ENCODE measurements around the gene CNTROB. TPM values are rescaled to one million over a fixed set of nuclear protein-coding genes. Genes with fewer than 3 reads are reported as not detected.

Gene CNTROB, protein sequence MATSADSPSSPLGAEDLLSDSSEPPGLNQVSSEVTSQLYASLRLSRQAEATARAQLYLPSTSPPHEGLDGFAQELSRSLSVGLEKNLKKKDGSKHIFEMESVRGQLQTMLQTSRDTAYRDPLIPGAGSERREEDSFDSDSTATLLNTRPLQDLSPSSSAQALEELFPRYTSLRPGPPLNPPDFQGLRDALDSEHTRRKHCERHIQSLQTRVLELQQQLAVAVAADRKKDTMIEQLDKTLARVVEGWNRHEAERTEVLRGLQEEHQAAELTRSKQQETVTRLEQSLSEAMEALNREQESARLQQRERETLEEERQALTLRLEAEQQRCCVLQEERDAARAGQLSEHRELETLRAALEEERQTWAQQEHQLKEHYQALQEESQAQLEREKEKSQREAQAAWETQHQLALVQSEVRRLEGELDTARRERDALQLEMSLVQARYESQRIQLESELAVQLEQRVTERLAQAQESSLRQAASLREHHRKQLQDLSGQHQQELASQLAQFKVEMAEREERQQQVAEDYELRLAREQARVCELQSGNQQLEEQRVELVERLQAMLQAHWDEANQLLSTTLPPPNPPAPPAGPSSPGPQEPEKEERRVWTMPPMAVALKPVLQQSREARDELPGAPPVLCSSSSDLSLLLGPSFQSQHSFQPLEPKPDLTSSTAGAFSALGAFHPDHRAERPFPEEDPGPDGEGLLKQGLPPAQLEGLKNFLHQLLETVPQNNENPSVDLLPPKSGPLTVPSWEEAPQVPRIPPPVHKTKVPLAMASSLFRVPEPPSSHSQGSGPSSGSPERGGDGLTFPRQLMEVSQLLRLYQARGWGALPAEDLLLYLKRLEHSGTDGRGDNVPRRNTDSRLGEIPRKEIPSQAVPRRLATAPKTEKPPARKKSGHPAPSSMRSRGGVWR
- polyA plus RNA-seq (ENCODE audit: insufficient read length in 4 of 4), result 10 to 100 TPM; 42.0 to 67.5 (median 57.0) TPM

DNA sequence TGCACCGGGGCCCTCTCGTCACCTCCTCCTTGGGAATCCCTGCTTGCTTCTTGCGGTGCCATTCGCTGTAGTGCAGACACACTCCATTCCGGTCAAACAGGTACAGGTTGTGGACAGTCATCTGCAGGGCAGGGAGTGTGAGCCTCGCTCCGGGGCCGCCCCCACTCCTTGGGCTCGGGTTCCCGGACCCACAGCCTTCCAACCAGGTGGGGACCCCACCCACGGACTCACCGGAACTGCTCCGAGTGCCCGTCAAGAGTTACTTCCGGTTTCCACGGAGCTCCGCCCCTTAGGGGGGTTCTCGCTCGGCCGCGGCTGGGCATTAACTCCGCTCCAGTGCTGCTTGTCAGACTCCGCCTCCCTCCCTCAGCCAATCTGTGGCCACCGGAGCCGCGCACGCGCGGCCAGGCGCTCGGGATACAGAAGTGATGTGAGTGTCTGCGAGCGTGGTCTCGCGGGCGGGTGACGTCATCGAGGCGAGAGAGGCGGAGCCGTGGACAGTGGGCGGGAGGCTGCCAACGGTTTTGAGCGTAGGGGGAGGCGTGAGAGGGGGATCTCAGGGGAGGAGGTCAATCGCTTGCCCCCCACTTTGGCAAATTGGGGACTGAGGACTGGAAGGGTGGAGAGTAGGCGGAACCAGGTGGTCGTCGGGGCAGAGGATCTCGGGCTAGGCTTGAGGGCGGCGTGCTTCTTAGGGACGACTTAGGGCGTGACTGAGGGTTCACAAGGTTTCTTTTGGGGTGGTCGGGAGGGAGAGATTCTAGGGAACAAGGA is at the start of gene CNTROB, which contains the start of gene TRAPPC1:
Gene CNTROB, plus strand, starts transcription at position 498 of the 774 bp plus-strand sequence. CDS start 874 bp downstream, outside the sequence.
Gene TRAPPC1, minus strand, starts transcription at position 238 of the 774 bp plus-strand sequence. Its CDS starts 117 bp downstream, at position 121.
- DNase-seq (ENCODE audit: low read depth in 4 of 4, low spot score in 2 of 4), result peak; percentile 93 to 99 (median 98)

DNA sequence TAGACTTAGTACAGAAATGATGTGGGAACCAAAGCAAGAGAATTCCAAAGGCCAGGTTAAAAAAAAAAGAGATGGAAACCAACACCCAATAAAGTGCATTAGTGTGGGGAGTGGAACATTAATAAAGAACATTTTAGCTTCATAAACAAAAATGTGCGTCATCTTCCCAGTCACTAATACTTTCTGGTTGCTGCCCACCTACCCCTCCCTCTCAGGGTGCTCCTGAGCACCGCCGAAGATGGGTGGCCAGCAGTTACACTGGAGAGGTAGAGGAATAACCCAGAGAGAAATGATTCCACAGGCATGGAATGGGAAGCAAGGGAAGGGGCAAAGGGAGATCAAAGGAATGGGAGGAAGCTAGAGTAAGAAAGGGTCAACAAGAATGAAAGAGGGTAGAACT is 49.4 kb upstream of the CNTROB start:
- DNase-seq (ENCODE audit: low read depth in 4 of 4, low spot score in 2 of 4), result no peak

DNA sequence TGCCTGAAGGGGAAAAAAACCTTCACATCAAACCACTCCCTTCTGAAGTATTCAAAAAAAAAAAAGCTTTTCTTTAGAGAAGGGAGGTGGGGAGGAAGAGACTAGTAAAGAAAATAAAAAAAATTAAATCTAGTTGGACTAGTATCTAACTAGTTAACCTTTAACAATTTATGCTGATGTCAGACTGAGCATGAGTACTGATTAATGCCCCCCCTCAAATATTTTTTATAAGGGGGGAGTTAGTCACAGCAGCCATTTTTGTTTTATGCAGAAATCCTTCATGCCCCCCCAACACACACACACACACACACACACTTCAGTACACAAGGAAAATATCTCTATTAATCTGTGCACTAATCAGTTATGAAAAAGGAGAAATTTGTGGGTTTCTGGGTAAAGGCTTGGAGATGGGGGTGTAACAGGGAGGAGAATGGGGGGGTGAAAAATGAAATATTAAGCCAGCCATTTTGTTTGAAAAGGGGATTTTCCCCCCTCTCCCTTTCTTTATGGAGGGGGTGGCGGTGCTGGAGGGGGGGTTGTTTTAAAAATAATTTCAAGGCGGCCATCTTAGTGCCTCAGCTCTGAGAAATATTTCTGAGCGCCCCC is 48.1 kb upstream of the CNTROB start:
- DNase-seq (ENCODE audit: low read depth in 4 of 4, low spot score in 2 of 4), result peak in 3 of 4 donors; percentile 37 to 46 (median 40)

DNA sequence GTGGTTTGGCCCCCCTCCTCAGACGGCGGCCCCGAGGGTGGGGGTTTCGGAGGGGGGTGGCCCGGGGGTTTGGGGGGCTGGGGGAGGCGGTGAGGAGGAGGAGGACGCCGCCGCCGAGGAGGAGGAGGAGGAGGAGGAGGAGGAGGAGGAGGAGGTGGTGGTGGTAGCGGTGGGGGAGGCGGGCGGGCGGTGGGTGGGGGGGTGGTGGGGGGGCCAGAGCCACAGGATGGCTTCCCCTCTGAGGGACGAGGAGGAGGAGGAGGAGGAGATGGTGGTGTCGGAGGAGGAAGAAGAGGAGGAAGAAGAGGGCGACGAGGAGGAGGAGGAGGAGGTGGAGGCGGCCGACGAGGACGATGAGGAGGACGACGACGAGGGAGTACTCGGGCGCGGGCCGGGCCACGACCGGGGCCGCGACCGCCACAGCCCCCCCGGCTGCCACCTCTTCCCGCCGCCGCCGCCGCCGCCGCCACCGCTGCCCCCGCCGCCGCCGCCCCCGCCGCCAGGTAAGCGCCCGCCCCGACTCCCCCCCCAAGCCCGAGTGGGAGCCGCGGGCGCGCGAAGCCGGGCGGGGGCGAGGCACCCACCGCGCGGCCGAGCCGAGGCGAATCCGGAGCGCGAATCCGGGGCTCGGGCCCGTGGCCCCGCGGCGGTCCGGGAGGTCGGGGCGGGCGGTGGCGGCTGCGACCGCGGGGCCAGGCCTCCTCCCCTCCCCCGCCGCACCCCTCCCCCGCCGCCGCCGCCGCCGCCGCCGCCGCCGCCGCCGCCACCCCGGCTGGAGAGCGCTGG is 47.2 kb upstream of the CNTROB start:
- DNase-seq (ENCODE audit: low read depth in 4 of 4, low spot score in 2 of 4), result no peak

DNA sequence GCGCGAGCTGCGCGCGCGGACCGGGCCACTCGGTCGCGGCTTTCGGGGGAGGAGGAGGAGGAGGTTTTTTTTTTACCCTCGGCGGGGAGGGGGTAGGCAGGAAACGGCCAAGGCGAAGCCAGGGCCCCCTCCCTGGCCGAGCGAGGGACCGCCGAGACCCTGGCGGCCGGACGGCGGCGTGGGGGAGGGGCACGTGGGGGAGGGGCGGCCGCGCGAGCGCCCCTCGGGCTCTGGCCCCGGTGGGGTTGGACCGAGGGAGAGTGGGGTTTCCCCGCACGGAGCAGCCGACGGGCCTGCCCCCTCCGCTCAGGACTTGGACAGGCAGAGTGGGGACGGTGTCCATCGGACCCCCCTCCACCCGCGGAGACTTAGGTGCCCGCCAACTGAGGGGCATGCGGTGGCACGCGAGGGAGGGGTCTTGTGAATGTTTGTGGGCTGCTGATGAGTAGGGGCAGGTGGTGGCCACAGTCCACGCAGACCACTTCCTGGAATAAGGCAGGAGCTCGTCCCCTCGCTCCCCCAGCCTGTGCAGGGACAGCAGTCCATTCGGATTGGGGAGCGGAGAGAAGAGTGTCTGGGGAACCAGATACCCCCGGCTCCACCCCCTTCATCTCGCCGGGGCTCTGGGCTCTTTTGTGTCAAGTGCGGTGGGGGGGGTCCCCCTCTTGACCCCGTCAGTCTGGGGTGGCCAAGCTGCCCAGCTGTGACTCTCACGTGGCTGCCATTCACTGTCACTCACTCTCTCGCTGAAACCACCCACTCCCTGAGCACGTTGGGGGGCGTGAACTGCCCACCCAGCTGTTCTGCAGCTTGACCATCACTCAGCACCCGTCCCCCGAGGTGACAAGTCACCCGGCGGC is 46.4 kb upstream of the CNTROB start:
- DNase-seq (ENCODE audit: low read depth in 4 of 4, low spot score in 2 of 4), result peak in 3 of 4 donors; percentile 59 to 70 (median 64)

DNA sequence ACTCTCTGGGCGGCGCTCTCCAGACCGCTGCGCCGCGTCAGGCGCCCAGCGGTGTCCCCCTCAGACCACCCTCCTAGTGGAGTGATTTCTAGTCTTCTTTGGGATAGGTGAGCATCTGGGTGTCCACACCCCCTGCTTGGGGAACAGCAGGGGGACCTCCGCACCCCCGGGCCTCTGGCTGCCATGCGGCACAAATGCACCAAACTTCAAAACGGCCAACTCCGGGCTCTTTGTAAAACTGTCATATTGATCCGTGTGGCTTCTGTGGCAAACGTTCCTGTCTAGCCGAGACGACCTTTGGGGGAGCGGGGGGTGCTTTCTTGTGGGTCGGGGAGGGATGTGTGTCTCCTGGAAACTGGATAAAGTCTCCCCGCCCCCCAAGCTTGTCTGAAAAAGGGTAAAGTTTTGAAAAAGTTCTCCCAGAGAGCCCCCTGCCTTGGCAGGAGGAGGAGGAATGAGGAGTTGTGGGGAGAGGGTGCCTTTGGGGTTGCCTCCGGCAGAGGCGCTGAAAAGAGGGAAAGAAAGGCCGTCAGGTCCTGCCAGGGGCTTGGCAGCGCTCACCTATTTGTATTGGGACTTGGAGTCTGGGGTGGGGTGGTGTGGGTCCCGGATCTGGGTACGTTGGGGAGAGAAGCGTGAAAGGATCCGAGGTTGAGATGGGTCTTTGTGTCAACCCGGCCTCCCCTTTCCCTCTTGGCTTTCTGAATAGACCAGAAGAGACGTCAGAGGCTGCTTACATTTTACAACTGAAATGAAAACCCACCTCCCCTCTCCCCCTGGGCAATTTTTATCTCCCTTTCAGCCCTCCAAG is 45.6 kb upstream of the CNTROB start:
- peak in 2 of 4 donors; percentile 29 to 41 for DNase-seq (ENCODE audit: low read depth in 4 of 4, low spot score in 2 of 4)

DNA sequence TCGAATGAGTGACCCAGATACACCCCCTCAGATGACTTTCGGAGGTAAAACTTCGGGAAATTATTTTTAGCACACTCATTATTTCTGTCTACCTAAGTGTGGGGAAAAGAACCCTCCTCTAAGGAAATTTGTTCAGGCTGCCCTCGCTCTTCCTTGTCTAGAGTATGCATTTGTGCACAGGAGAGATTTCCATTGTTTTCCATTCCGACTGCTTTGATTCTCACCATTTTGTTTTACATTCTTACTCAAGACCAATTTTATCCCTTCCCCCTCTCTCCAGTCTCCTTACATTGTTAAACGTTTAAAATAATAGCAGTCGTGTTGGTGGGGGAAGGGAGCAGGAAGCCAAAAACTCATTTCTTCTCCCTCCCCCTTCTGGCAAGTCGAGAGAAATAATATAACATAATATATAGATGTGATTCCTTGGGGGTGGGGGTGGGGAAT is 44.9 kb upstream of the CNTROB start:
- no peak for DNase-seq (ENCODE audit: low read depth in 4 of 4, low spot score in 2 of 4)

DNA sequence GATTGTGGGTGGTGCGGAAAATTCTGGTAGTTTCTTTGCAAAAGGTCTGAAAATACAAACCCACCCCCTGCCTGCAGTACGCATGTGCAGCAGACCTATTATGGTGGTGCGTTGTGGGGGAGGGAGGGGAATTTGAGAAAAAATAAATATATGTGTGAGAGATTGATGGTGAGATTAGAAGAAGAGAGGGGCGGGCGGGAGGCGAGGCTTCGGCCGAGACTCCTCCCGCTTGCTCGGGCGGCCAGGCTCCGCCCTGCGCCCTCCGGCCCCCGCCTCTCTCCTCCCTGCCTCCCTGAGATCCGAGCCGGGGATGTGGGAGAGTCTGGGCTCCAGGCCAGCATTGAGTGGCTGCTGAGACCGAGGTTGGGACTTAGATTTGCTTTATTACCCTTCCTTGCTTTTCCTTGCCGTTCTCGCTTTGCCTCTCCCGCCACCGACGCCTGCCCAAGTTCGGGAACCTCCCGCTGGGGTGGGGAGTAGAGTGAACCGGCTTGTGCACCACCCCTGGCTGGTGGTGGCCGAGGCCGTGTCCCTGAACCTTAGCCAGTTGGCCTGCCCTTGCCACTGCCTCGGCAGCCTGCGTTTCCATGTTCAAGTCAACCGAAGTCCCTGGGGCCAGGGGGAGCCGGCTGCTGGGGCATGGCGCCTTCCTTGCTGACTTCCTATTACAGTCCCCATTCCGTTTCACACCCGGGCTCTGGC is 44.4 kb upstream of the CNTROB start:
- peak; percentile 54 to 95 (median 92) for DNase-seq (ENCODE audit: low read depth in 4 of 4, low spot score in 2 of 4)

DNA sequence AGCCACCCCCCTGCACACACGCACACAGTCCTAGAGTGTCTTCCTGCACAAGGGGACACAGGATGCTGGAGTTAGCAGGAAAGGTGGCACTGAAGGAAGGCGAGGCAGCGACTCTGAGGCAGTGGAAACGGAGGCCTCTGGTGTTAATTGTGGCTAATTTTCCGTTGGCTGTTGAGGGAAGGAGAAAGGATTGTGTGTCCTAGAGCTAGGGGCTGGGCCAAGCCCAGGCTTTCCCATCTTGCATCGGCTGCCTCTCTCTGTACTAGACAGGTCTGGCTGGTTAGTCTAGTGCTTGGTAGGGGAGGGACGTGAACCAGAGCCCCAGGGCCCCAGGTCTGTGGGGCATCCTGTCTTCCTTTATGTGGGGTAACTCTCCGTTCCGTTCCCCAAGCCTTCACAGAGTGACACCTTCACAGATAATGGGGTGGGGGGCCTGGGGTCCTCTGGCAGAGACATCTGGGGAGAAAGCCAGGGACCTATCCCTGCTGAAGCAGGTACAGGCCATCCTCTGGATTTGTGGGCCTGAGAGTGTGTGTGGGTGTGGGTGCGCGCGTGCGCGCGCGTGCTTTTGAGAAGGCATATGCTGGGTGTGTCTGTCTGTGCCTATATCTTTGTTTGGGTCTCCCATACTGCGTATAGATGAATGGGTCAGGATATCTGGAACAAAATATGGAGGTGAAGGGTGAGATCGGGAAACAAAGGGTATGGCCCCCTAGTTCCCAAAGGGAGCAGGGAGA is 43.7 kb upstream of the CNTROB start, which contains the start of gene CHD3:
Gene CHD3, plus strand, starts transcription at position 606 of the 737 bp plus-strand sequence. CDS start 212 bp downstream, outside the sequence.
- no peak for DNase-seq (ENCODE audit: low read depth in 4 of 4, low spot score in 2 of 4)

DNA sequence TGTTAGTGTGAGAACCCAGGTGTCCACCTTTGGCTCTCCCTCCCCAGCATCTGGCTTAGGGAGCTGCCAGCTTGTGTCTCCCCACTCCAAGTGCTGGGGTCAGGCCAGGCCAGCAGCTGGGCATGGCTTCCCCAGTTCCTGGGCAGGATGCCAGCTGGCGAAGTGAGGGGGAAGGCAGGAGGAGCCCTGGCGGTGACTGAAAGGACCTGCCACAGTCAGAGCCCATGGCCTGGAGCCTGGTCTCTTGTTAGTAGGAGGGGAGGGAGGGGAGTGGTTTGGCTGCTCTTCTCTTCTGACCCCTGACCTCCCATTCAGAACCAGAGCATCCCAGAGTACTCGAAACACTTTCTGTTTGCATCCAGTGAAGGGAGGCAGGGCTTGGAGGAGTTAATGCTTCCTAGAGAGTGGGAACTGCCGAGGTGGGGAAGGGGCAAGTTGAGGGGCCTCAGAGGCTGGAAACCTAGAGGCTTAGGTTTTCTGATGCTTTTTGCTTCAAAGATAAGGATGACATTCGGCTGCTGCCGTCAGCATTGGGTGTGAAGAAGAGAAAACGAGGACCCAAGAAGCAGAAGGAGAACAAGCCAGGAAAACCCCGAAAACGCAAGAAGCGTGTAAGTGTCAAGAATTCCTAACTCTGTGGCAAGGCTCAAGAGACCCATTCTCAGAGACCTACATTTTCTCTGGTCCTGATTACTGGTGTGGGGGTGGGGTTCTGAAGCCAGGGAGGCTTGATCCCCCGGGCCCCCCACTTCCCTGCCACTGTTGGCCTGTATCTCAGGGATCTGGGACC is 42.6 kb upstream of the CNTROB start:
- DNase-seq (ENCODE audit: low read depth in 4 of 4, low spot score in 2 of 4), result peak; percentile 37 to 71 (median 60)

DNA sequence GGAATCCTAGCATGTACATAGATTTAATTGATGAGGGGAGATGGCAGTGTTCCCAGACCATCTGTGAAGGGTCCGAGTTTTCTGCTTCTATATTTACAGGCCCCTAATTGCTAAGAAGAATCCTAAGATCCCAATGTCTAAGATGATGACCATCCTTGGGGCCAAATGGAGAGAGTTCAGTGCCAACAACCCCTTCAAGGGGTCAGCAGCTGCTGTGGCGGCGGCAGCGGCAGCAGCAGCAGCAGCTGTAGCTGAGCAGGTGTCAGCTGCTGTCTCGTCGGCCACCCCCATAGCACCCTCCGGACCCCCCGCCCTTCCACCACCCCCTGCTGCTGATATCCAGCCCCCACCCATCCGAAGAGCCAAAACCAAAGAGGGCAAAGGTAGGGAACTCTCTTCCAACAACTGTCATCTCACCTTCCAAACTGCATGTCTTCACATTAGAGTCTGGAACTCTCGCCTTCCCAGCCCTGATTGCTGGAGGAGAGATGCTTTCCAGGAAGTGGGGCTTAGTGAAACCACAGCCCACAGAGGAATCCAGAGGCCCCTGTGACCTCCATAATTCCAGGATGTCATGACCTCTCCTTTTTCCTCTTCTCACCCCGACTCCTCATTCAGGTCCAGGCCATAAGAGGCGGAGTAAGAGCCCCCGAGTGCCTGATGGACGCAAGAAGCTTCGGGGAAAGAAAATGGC is 38.7 kb upstream of the CNTROB start:
- DNase-seq (ENCODE audit: low read depth in 4 of 4, low spot score in 2 of 4), result no peak

DNA sequence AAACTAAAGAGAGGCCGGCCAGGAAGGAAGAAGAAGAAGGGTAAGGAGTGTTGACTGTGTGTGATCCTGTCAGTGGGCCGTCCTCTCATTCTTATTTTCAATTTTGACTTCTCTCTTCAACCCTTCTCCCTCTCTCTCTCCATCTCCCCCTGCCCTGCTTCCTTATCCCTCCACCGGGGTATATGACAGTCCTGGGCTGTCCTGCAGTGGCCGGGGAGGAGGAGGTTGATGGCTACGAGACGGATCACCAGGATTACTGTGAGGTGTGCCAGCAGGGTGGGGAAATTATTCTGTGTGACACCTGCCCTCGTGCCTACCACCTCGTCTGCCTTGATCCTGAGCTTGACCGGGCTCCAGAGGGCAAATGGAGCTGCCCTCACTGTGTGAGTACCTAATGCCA is 37.8 kb upstream of the CNTROB start:
- no peak for DNase-seq (ENCODE audit: low read depth in 4 of 4, low spot score in 2 of 4)

DNA sequence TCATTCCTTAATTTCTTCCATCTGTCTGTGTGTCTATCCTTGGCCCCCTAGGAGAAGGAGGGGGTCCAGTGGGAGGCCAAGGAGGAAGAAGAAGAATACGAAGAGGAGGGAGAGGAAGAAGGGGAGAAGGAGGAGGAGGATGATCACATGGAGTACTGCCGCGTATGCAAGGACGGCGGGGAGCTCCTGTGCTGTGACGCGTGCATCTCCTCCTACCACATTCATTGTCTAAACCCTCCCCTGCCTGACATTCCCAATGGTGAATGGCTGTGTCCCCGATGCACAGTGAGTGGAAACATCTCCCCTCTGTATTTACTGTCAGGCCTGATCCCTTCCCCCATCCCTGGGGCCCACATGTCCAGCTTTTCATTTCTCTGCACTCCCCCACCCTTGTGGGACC is 37.1 kb upstream of the CNTROB start:
- no peak for DNase-seq (ENCODE audit: low read depth in 4 of 4, low spot score in 2 of 4)

DNA sequence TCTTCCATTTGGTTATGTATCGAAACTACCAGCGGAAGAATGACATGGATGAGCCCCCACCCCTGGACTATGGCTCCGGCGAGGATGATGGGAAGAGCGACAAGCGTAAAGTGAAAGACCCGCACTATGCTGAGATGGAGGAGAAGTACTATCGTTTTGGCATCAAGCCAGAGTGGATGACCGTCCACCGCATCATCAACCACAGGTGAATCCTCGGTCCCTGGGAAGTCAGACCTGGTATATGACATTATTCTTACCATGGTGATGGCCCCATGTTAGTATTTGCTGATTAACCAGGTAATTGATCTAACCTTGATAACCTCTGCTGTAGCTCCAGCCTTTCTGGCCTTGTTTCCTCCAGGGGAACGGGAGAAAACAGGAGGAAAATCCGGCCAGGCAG is 34.9 kb upstream of the CNTROB start:
- DNase-seq (ENCODE audit: low read depth in 4 of 4, low spot score in 2 of 4), result no peak

DNA sequence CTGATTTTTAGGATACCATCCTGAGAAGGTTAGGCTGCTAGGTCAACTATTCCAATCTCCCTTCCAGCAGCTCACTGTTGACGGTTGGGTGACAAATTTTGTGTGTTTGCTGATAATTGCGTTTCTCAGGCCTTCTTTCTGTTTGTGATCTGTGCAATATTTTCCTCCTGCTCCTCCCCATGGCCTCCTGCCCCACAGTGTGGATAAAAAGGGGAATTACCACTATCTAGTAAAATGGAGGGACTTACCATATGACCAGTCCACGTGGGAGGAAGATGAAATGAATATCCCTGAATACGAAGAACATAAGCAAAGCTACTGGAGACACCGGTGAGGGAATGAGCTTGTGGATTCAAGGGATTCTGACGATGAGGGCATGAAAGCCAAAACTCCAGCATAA is 34.2 kb upstream of the CNTROB start:
- no peak for DNase-seq (ENCODE audit: low read depth in 4 of 4, low spot score in 2 of 4)

Measured in left renal cortex interstitium (tissue), 4 donors.